Measurements from ENCODE around the gene UCP3.
A peak's percentile ranks its signal among the peaks of the same experiment; 100 is the strongest.

UCP3 gene

GRCh38 chr11:74018331-74019005 lies 9.6 kb upstream of the UCP3 start:
- DNase-seq = no peak

GRCh38 chr11:74017631-74018030 lies 8.7 kb upstream of the UCP3 start:
- DNase-seq = no peak

GRCh38 chr11:74015919-74016684 lies 7.2 kb upstream of the UCP3 start:
- peak in 1 of 5 experiments; percentile 44 for DNase-seq

- no peak for DNase-seq
Observed at GRCh38 chr11:74014880-74015279, 6.0 kb upstream of the UCP3 start.

- DNase-seq = no peak
Observed at GRCh38 chr11:74013141-74013540, 4.3 kb upstream of the UCP3 start.

GRCh38 chr11:74012074-74012809 lies 3.4 kb upstream of the UCP3 start:
- DNase-seq = no peak

- DNase-seq = peak in 3 of 5 experiments; percentile 17 to 89 (median 40)
Observed at GRCh38 chr11:74011360-74012073, 2.6 kb upstream of the UCP3 start.

GRCh38 chr11:74010306-74011300 lies 1.7 kb upstream of the UCP3 start:
- peak in 1 of 5 experiments; percentile 29 for DNase-seq

- no peak for DNase-seq
Observed at GRCh38 chr11:74009675-74010305, 905 bp upstream of the UCP3 start.

GRCh38 chr11:74009230-74009547 lies 304 bp upstream of the UCP3 start:
- no peak for DNase-seq

- DNase-seq = no peak
Observed at GRCh38 chr11:74007691-74008372, 1.1 kb downstream of the UCP3 start.

GRCh38 chr11:74006743-74007304 lies 2.1 kb downstream of the UCP3 start:
- no peak for DNase-seq

- no peak for DNase-seq
Observed at GRCh38 chr11:74005721-74006517, 3.0 kb downstream of the UCP3 start.

GRCh38 chr11:74004759-74005615 lies 3.9 kb downstream of the UCP3 start:
- peak; percentile 54 to 98 (median 81) for DNase-seq

GRCh38 chr11:74004046-74004695 lies 4.7 kb downstream of the UCP3 start:
- DNase-seq = no peak

GRCh38 chr11:74002832-74003231 lies 6.1 kb downstream of the UCP3 start:
- no peak for DNase-seq

- DNase-seq = no peak
Observed at GRCh38 chr11:74001822-74002286, 7.0 kb downstream of the UCP3 start.
